CD14-positive monocyte (primary cell): ENCODE measurements around the gene TTPAL. TPM values are rescaled to one million over a fixed set of nuclear protein-coding genes. Genes with fewer than 3 reads are reported as not detected.

Experiments used
- DNase-seq, 3 donors: peaks; one replicate each; pipeline ENCODE4 v3.0.0-alpha.2; 2011 to 2022
- H2AFZ ChIP-seq: 2 replicates; pipeline ENCODE4 v1.6.0; 2012; ENCODE audit warnings: mild to moderate bottlenecking, low read depth, low read length, inconsistent platforms; ENCODE audit not compliant: insufficient read depth, poor library complexity, severe bottlenecking
- H3K27ac ChIP-seq, 2 donors: 1 replicate in 1 of 2; 2 replicates in 1 of 2; pipeline ENCODE4 v1.5.1; 2012 to 2013; ENCODE audit warnings: low read length in 2 of 2, control low read depth in 1 of 2, inconsistent platforms in 1 of 2, low read depth in 1 of 2, mild to moderate bottlenecking in 1 of 2
- H3K27me3 ChIP-seq, 2 donors: one replicate each; pipeline versions ENCODE4 v1.6.0 to v1.6.1; 2011 to 2013; ENCODE audit warnings: low read length in 2 of 2; ENCODE audit not compliant: control insufficient read depth in 2 of 2, insufficient read depth in 2 of 2
- H3K36me3 ChIP-seq, 2 donors: replicated peaks in 1 of 2; 1 replicate in 1 of 2; 2 replicates in 1 of 2; pipeline versions ENCODE4 v1.5.1 to v1.6.1; 2012 to 2013; ENCODE audit warnings: low read length in 2 of 2, control low read depth in 1 of 2, inconsistent platforms in 1 of 2, mild to moderate bottlenecking in 1 of 2; ENCODE audit not compliant: insufficient read depth in 2 of 2, control insufficient read depth in 1 of 2
- H3K4me1 ChIP-seq, 2 donors: 1 replicate in 1 of 2; 2 replicates in 1 of 2; pipeline versions ENCODE4 v1.5.1 to v1.6.1; 2012 to 2013; ENCODE audit warnings: low read length in 2 of 2, control low read depth in 1 of 2, inconsistent platforms in 1 of 2, mild to moderate bottlenecking in 1 of 2, moderate library complexity in 1 of 2; ENCODE audit not compliant: insufficient read depth in 2 of 2, control insufficient read depth in 1 of 2
- H3K4me2 ChIP-seq: replicated peaks from 2 replicates; pipeline ENCODE3; 2012; ENCODE audit warnings: low read length, moderate library complexity, mild to moderate bottlenecking; ENCODE audit not compliant: poor library complexity, severe bottlenecking; ENCODE audit errors: extremely low read depth
- H3K4me3 ChIP-seq, 3 experiments: fragments of 200-600 bp in 1 of 3; sonication (generic) in 1 of 3; replicated peaks in 1 of 3; 1 replicate in 2 of 3; 2 replicates in 1 of 3; pipeline ENCODE4 v1.5.1; 2011 to 2013; ENCODE audit warnings: low read length in 3 of 3, mild to moderate bottlenecking in 3 of 3, control low read depth in 2 of 3, low read depth in 2 of 3, inconsistent platforms in 1 of 3, moderate library complexity in 1 of 3
- H3K79me2 ChIP-seq: 2 replicates; pipeline ENCODE4 v1.6.0; 2012; ENCODE audit warnings: mild to moderate bottlenecking, control low read depth, inconsistent platforms, low read length, moderate library complexity; ENCODE audit not compliant: insufficient read depth
- H3K9ac ChIP-seq: 2 replicates; pipeline ENCODE4 v1.6.0; 2017; ENCODE audit warnings: low read length, mild to moderate bottlenecking; ENCODE audit not compliant: insufficient read depth, poor library complexity, severe bottlenecking
- H3K9me3 ChIP-seq, 2 donors: replicated peaks in 1 of 2; 1 replicate in 1 of 2; 2 replicates in 1 of 2; pipeline versions ENCODE4 v1.5.1 to v1.6.1; 2012 to 2013; ENCODE audit warnings: low read length in 2 of 2, control low read depth in 1 of 2; ENCODE audit not compliant: control insufficient read depth in 1 of 2, insufficient read depth in 1 of 2
- H4K20me1 ChIP-seq: 2 replicates; pipeline ENCODE4 v1.6.0; 2012; ENCODE audit warnings: mild to moderate bottlenecking, low read length, control low read depth, moderate library complexity; ENCODE audit not compliant: insufficient read depth
- H3K27ac Mint-ChIP-seq, 7 donors: one replicate each; pipeline ENCODE4 v1.8.0; 2020; ENCODE audit warnings: mild to moderate bottlenecking in 7 of 7, mixed read lengths in 7 of 7, moderate library complexity in 6 of 7, inconsistent platforms in 2 of 7
- H3K27me3 Mint-ChIP-seq, 3 donors: one replicate each; pipeline ENCODE4 v1.8.0; 2021 to 2022; ENCODE audit warnings: low read depth in 3 of 3, mild to moderate bottlenecking in 3 of 3, mixed read lengths in 3 of 3, moderate library complexity in 3 of 3, inconsistent platforms in 1 of 3
- H3K36me3 Mint-ChIP-seq, 2 donors: one replicate each; pipeline ENCODE4 v1.8.0; 2020; ENCODE audit warnings: mixed read lengths in 2 of 2, inconsistent platforms in 1 of 2, mild to moderate bottlenecking in 1 of 2
- H3K4me1 Mint-ChIP-seq: one replicate; pipeline ENCODE4 v1.8.0; 2020; ENCODE audit warnings: mild to moderate bottlenecking, mixed read lengths
- H3K4me3 Mint-ChIP-seq, 2 donors: one replicate each; pipeline ENCODE4 v1.8.0; 2020; ENCODE audit warnings: mild to moderate bottlenecking in 2 of 2, mixed read lengths in 2 of 2, moderate library complexity in 1 of 2
- H3K9me3 Mint-ChIP-seq, 7 donors: one replicate each; pipeline ENCODE4 v1.8.0; 2020 to 2022; ENCODE audit warnings: mixed read lengths in 7 of 7, mild to moderate bottlenecking in 6 of 7, moderate library complexity in 6 of 7, inconsistent platforms in 2 of 7
- CTCF ChIP-seq: fragments of 200-600 bp; IDR thresholded peaks from one replicate; pipeline ENCODE4 v1.8.0; 2022; ENCODE audit warnings: antibody characterized with exemption, mild to moderate bottlenecking
- WGBS: methylation state at CpG from one replicate; pipeline ENCODE4 v1.1.5; 2013; ENCODE audit warnings: missing lambda C conversion rate; ENCODE audit not compliant: insufficient coverage; 5-methylcytosine and 5-hydroxymethylcytosine counted together
- intact Hi-C, 2 donors: fragments of 100-400 bp; cut with micrococcal nuclease; formaldehyde crosslinking; loops; one replicate each; pipeline versions ENCODE4 v1.15.0 to v1.15.1; 2023
- polyA plus RNA-seq, 3 donors: library from polyadenylated mRNA; depleted of rRNA in 1 of 3; unstranded in 2 of 3; stranded (reverse) in 1 of 3; fragments of 300-500 nt in 2 of 3; fragments of >200 nt in 1 of 3; fragmentation: Illumina TruSeq in 2 of 3; gene quantifications; 1 replicate in 2 of 3; 2 replicates in 1 of 3; pipeline ENCODE4 v1.2.3, GENCODE V29; 2012 to 2021

TTPAL gene
- polyA plus RNA-seq, 3 donors: 1.5 to 4.9 (median 3.0) TPM

- Histone ChIP-seq H3K4me3 (peak overlapping the region in 1 of 3 experiments; percentile 18), H3K79me2 (no peaks in the 10 kb centered on the region), H3K9me3 (no peaks in the 10 kb centered on the region), H4K20me1 (no peaks in the 10 kb centered on the region), H3K9ac (no peak overlapping the region), H3K4me1 (peaks cover 21 to 28% of the 10 kb centered on the region in 2 donors), H3K27me3 (no peaks in the 10 kb centered on the region), H3K36me3 (no peaks in the 10 kb centered on the region), H2AFZ (peak overlapping the region; percentile 42), H3K27ac (peak overlapping the region in 1 of 2 donors; percentile 29), H3K4me2 (peak overlapping the region; percentile 34)
- 0% methylated on average over 1 of the region's 3 CpGs for WGBS
- Mint-ChIP-seq H3K27me3 (peaks cover 0 to 3% (median 0%) of the 10 kb centered on the region in 3 donors), H3K4me1 (peaks cover 21% of the 10 kb centered on the region), H3K4me3 (peak overlapping the region; percentile 42 to 80), H3K9me3 (no peaks in the 10 kb centered on the region), H3K36me3 (no peaks in the 10 kb centered on the region), H3K27ac (peak overlapping the region; percentile 59 to 91 (median 84))
- peak; percentile 12 to 27 (median 24) for DNase-seq
- intact Hi-C loops: no loop called here
- no peak for TF ChIP-seq CTCF
Measured at GRCh38 chr20:44536175-44536574, 60.5 kb downstream of the TTPAL start.

DNA sequence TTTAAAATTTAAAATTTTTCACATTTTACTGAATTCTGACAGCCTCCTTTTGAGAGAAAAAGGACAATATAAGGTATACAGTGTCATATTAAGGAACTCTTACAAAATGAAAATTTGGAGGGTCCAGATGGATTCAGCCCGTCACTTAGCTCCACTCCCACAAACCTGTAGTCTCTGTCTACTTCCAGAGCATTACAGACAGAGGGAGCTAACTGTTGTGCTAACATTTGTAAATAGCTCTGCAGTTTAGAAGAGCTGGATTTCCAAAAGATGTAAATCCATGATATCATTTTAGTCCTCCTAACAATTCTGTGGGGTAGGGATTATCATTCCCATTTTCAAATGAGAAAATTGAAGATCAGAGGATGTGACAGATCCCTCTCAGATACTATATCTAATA lies 62.3 kb downstream of the TTPAL start:
- H2AFZ ChIP-seq: no peak overlapping the region
- no CpG with 5 or more reads among the region's 1 CpG for WGBS
- Mint-ChIP-seq H3K27ac (no peak overlapping the region), H3K4me3 (no peak overlapping the region), H3K4me1 (peaks cover 20% of the 10 kb centered on the region), H3K9me3 (no peaks in the 10 kb centered on the region), H3K27me3 (peaks cover 0 to 1% (median 0%) of the 10 kb centered on the region in 3 donors), H3K36me3 (no peaks in the 10 kb centered on the region)
- H4K20me1 ChIP-seq: no peaks in the 10 kb centered on the region
- no peaks in the 10 kb centered on the region for H3K79me2 ChIP-seq
- H3K4me3 ChIP-seq: no peak overlapping the region
- peaks cover 12 to 13% of the 10 kb centered on the region in 2 donors for H3K4me1 ChIP-seq
- intact Hi-C loops: no loop called here
- no peaks in the 10 kb centered on the region for H3K36me3 ChIP-seq
- TF ChIP-seq CTCF: no peak
- H3K9ac ChIP-seq: no peak overlapping the region
- H3K27ac ChIP-seq: no peak overlapping the region
- H3K9me3 ChIP-seq: no peaks in the 10 kb centered on the region
- H3K4me2 ChIP-seq: no peak overlapping the region
- DNase-seq: no peak
- H3K27me3 ChIP-seq: no peaks in the 10 kb centered on the region
